Upper lobe of right lung (tissue), 1 donor: ENCODE data around the gene NTHL1. TPM values are rescaled to one million over a fixed set of nuclear protein-coding genes. Genes with fewer than 3 reads are reported as not detected.

Experiments used
- ATAC-seq: fragments of 200-7000 bp; cut with Tn5 transposase; one replicate; pipeline ENCODE4 v1.9.1; 2020; ENCODE audit warnings: mild to moderate bottlenecking, moderate library complexity
- DNase-seq: peaks from one replicate; pipeline ENCODE4 v3.0.0-alpha.2; 2020
- H3K27ac ChIP-seq: fragments of 200-600 bp; one replicate; pipeline ENCODE4 v1.8.0; 2022
- H3K27me3 ChIP-seq: fragments of 200-600 bp; one replicate; pipeline ENCODE4 v1.8.0; 2022; ENCODE audit warnings: mild to moderate bottlenecking
- H3K36me3 ChIP-seq: fragments of 200-600 bp; one replicate; pipeline ENCODE4 v1.8.0; 2022
- H3K4me1 ChIP-seq: fragments of 200-600 bp; one replicate; pipeline ENCODE4 v1.8.0; 2022
- H3K4me3 ChIP-seq: fragments of 200-600 bp; one replicate; pipeline ENCODE4 v1.8.0; 2022; ENCODE audit warnings: mild to moderate bottlenecking
- H3K9me3 ChIP-seq: fragments of 200-600 bp; one replicate; pipeline ENCODE4 v1.8.0; 2022
- CTCF ChIP-seq: fragments of 200-600 bp; IDR thresholded peaks from one replicate; pipeline ENCODE4 v1.8.0; 2022; ENCODE audit warnings: antibody characterized with exemption
- intact Hi-C: fragments of 100-400 bp; cut with DNase I; formaldehyde crosslinking; loops from one replicate; pipeline ENCODE4 v1.11.0; 2022
- long read RNA-seq: library from polyadenylated mRNA; unstranded; transcript quantifications from one replicate; pipeline ENCODE4 v2.0.0, GENCODE V29; 2021
- total RNA-seq: library from RNA; stranded (reverse); fragmentation: NEBNext Ultra II Directional; extraction: Animal tissue kit (Norgen Biotek cat#: 25700); gene quantifications from one replicate; pipeline ENCODE4 v1.2.1, GENCODE V29; 2021
- donor health status: DM: no; HTN: yes; CAD: no; lungs with severe emphysema.

The NTHL1 gene
- 26.4 TPM for total RNA-seq
- long read RNA-seq, transcript NTHL1-201 (6 exons, 1,067 nt), result major isoform, 14 of 29 reads
- long read RNA-seq, partial matches to known transcripts, result 2 of 29 reads
- long read RNA-seq, other reads (novel, unspliced or antisense), result 9 of 29 reads

- Histone ChIP-seq H3K27me3 (no peaks in the 10 kb centered on the region), H3K27ac (peak within 1 kb of the TSS; percentile 81), H3K4me3 (peak within 1 kb of the TSS; percentile 95), H3K9me3 (no peaks in the 10 kb centered on the region), H3K4me1 (peaks cover 51% of the 10 kb centered on the region), H3K36me3 (peaks cover 18% of the 10 kb centered on the region)
- intact Hi-C loops, result no loop called here
- peak; percentile 99 for DNase-seq
- peak; percentile 92 for ATAC-seq
- TF ChIP-seq CTCF, result peak; percentile 38
Measured at GRCh38 chr16:2047330-2048115, at the start of gene NTHL1, which contains the start of gene TSC2. Gene NTHL1, minus strand, starts transcription at chr16:2047834. Its CDS starts 11 bp downstream, at chr16:2047823. Gene TSC2, plus strand, starts transcription at chr16:2047985. Its CDS starts 631 bp downstream, at chr16:2048616.

- ATAC-seq, result peak; percentile 7
- DNase-seq, result no peak
- Histone ChIP-seq H3K27me3 (no peaks in the 10 kb centered on the region), H3K27ac (no peak overlapping the region), H3K4me3 (no peak overlapping the region), H3K9me3 (no peaks in the 10 kb centered on the region), H3K36me3 (peaks cover 77% of the 10 kb centered on the region), H3K4me1 (no peaks in the 10 kb centered on the region)
- TF ChIP-seq CTCF, result no peak
- intact Hi-C loops, result no loop called here
Measured at GRCh38 chr16:2096853-2097595, 49.4 kb upstream of the NTHL1 start.

GRCh38 chr16:2095918-2096582 lies 48.4 kb upstream of the NTHL1 start:
- H3K27me3 ChIP-seq, result no peaks in the 10 kb centered on the region
- DNase-seq (no peak), ATAC-seq (no peak)
- H3K4me1 ChIP-seq, result no peaks in the 10 kb centered on the region
- intact Hi-C loops, result no loop called here
- no peak overlapping the region for H3K27ac ChIP-seq
- H3K4me3 ChIP-seq, result no peak overlapping the region
- no peaks in the 10 kb centered on the region for H3K9me3 ChIP-seq
- TF ChIP-seq CTCF, result no peak
- H3K36me3 ChIP-seq, result peaks cover 73% of the 10 kb centered on the region

- intact Hi-C loops, result no loop called here
- ATAC-seq (no peak), DNase-seq (no peak)
- Histone ChIP-seq H3K27me3 (no peaks in the 10 kb centered on the region), H3K4me3 (no peak overlapping the region), H3K4me1 (no peaks in the 10 kb centered on the region), H3K9me3 (no peaks in the 10 kb centered on the region), H3K36me3 (peaks cover 69% of the 10 kb centered on the region), H3K27ac (no peak overlapping the region)
- TF ChIP-seq CTCF, result no peak
Measured at GRCh38 chr16:2095315-2095853, 47.8 kb upstream of the NTHL1 start.

GRCh38 chr16:2093793-2094192 lies 46.2 kb upstream of the NTHL1 start:
- no peak for TF ChIP-seq CTCF
- DNase-seq, result no peak
- Histone ChIP-seq H3K9me3 (no peaks in the 10 kb centered on the region), H3K27ac (no peak overlapping the region), H3K4me3 (no peak overlapping the region), H3K4me1 (no peaks in the 10 kb centered on the region), H3K36me3 (peaks cover 70% of the 10 kb centered on the region), H3K27me3 (no peaks in the 10 kb centered on the region)
- ATAC-seq, result no peak
- intact Hi-C loops, result no loop called here
